K562 treated with DMSO at 1 percent for 48 hours (cell line): ENCODE measurements around the gene RAB11FIP3. TPM values are rescaled to one million over a fixed set of nuclear protein-coding genes. Genes with fewer than 3 reads are reported as not detected.

Experiments used
- total RNA-seq: library from RNA; unstranded; fragments of 300-600 nt; gene quantifications from 2 replicates; pipeline ENCODE4 v1.2.3, GENCODE V29; 2022; ENCODE audit warnings: low replicate concordance; ENCODE audit errors: extremely low read depth

RAB11FIP3 gene, protein sequence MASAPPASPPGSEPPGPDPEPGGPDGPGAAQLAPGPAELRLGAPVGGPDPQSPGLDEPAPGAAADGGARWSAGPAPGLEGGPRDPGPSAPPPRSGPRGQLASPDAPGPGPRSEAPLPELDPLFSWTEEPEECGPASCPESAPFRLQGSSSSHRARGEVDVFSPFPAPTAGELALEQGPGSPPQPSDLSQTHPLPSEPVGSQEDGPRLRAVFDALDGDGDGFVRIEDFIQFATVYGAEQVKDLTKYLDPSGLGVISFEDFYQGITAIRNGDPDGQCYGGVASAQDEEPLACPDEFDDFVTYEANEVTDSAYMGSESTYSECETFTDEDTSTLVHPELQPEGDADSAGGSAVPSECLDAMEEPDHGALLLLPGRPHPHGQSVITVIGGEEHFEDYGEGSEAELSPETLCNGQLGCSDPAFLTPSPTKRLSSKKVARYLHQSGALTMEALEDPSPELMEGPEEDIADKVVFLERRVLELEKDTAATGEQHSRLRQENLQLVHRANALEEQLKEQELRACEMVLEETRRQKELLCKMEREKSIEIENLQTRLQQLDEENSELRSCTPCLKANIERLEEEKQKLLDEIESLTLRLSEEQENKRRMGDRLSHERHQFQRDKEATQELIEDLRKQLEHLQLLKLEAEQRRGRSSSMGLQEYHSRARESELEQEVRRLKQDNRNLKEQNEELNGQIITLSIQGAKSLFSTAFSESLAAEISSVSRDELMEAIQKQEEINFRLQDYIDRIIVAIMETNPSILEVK
- not detected in 2 replicates for total RNA-seq

DNA sequence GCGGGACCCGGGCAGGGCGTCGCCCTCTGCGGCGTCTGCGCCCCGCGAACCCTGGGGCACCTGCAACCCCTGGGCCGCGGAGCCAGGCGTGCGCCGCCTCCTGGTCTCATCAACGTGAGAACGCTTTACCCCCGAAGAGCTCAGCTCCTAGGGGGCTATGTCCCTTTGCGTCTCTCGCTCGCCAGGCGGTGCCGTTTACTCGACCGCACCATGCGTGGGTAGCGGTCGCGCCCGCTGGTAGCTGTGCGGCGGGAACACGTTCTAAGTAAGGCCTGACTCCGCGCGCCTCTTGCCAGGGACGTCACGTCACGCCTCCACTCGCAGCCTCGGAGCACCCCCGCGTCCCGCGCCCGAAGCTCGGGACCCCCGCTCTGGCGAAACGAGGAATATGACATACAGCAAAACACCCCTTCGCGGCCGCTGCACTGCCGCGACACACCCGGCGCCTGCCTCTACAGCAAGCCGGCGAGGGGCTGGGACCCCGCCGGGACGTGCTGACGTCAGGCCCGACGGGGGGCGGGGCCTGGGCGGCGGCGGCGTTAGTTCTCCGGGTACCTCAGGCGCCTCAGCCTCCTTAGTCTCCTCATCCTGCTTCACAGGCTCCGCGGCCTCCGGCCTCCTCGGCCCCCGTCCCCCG, at the start of gene RAB11FIP3:
RAB11FIP3 (plus strand) TSS at position 568 of the 637 bp plus-strand sequence. CDS start 358 bp downstream, outside the sequence.

GRCh38 chr16:381789-382717, 43.4 kb upstream of the RAB11FIP3 start, which contains the start of gene PGAP6:
PGAP6 (minus strand) TSS chr16:381978; CDS start chr16:381821, 157 bp downstream.

GRCh38 chr16:397135-397661, 28.3 kb upstream of the RAB11FIP3 start, which contains the start of gene NME4:
NME4 (plus strand) TSS chr16:397199; CDS start chr16:397223, 24 bp downstream.

DNA sequence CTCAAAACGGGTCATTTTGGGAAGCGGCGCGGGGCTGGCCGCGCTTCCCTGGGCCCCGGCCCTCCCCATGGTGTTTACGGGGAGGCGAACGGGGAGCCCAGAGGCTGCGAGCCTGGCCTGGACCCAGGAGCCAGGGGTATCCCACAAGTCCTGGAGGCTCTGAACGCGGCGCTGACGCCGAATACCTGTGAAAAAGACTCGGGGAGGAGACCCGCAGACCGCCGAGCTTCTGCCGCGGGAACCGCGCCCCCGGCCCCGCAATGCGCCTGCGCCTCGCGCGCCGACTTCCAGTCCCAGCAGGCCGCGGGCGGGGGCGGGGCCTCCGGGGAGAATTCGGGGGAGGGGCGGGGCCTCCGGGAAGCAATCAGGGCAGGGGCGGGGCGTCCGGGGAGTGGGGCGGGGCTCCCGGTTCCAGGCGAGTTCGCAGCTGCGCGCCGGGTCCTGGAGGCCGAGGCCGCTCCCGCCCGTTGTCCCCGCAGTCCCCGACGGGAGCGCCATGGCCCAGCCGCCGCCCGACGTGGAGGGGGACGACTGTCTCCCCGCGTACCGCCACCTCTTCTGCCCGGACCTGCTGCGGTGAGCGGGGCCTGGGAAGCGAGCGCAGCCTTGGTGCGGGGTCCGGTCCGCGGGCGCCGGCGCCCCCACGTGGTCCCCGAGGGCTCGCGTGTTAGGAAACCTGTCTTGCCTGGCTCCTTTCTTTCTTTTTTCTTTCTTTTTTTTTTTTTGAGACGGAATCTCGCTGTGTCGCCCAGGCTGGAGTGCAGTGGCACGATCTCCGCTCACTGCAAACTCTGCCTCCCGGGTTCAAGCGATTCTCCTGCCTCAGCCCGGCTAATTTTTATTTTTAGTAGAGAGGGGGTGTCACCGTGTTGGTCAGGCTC, 23.7 kb upstream of the RAB11FIP3 start, which contains the start of gene DECR2:
DECR2 (plus strand) TSS at position 418 of the 881 bp plus-strand sequence; CDS start at position 497, 79 bp downstream.

DNA sequence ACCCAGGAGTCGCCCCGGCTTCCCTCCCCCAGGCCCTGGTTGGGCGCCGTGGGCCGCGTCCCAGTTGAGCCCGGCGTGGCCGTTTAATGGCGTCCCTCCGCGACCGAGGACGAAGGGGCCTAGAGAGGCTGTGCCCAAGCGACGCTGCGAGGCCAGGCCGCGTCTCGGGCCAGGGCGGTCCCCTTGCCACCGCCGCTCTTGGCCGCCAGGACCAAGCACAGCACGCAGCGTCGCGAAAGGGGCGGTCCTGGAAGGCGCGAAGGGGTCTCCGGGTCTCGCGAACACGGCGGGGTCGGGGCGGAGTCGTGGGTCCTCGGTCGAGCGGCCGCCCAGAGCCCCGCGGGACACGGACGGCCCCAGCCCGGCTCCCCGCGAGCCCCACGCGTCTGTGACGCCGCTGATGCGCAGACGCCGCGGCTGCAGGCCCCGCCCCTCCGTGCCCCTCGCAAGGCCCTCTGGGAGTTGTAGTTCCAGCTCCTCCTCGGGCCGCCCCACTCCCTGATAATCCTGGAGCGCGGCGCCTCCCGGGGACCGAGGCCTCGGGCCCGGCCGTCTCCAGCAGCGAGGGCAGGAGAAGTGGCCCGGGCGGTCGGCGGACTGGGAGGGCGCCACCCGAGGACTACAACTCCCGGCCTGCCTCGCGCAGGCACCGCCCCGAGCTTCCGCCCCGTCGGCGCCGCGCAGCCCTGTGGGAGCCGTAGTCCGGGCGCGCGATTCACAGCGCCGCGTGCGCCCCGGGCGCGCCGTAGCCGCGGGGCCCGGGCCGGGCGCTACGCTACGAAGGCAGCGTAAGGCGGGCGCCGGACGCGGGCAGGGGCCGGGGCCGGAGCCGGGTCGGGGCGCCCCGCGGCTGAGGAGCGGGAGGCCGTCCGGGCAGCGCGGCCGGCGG, 101.8 kb downstream of the RAB11FIP3 start, which contains the start of gene CAPN15:
CAPN15 (plus strand) TSS at position 698 of the 889 bp plus-strand sequence. CDS start 19,127 bp downstream, outside the sequence.

DNA sequence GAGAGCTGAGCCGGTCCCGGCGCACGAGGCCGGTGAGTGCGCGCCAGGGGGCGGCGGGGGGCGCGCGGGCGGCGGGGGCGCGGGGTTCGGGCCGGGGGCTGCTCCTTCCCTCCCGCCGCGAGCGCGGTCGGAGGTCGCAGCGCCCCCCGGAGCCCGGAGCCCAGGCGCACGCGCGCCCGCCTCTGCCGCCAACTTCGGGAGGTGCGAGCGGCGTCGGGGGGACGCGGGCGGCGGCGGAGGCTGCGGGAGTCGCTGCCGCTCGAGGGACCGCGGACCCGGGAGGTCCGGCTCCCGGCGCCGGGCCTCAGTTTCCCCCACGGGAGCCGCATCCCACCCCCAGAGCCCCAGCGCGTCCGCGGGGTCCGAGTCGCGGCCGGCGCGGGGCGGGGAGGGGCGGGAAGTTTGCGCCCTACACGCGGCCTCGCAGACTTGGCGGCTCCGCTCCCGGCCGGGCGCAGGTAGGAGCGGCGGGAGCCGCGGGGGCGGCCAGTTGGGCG, 134.8 kb downstream of the RAB11FIP3 start, which contains the start of gene PRR35:
PRR35 (plus strand) TSS at position 191 of the 497 bp plus-strand sequence. CDS start 2,901 bp downstream, outside the sequence.

DNA sequence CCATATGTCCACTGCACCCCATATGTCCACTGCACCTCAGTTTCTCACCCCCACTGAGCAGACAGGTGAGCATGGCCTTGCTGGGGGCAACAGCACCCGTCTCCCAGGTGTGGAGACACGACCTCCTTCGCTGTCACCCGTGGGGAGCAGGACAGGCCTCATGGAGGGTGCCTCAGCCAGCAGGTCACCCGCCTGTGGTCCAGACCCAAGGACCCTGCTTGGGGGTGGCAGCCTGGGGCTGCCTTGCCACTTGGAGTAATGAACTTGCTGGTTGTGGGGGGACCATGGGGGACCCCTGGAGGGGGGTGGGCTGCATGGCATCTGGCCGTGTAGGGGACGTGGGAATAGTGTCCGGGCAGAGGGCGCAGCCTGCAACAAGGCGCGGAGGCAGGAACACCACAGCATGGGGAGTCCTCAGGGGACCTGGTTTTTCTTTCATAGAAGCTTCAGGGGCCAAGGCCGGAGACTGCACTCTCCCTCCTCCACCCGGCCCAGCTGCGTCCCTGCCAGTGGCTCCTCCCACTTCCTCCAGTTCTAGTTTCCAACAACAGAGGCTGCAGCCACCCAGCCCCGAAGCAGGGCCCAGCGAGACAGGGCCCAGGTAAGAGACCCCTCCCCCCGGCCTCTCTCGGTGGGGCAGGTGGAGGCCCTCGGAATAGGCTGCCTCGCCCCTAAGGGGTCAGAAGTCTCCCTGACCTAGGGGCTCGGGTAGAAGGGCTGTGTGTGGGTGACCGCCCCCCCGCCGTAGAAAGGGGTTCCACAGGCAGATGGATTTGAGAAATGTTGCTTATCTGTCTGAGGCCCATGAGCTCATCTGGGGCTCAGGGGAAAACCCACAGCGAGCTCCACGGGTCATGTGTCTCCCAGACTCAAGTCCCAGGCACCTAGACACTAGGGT, 141.3 kb downstream of the RAB11FIP3 start, which contains the start of gene NHLRC4:
NHLRC4 (plus strand) TSS at position 531 of the 898 bp plus-strand sequence. CDS start 1,043 bp downstream, outside the sequence.

DNA sequence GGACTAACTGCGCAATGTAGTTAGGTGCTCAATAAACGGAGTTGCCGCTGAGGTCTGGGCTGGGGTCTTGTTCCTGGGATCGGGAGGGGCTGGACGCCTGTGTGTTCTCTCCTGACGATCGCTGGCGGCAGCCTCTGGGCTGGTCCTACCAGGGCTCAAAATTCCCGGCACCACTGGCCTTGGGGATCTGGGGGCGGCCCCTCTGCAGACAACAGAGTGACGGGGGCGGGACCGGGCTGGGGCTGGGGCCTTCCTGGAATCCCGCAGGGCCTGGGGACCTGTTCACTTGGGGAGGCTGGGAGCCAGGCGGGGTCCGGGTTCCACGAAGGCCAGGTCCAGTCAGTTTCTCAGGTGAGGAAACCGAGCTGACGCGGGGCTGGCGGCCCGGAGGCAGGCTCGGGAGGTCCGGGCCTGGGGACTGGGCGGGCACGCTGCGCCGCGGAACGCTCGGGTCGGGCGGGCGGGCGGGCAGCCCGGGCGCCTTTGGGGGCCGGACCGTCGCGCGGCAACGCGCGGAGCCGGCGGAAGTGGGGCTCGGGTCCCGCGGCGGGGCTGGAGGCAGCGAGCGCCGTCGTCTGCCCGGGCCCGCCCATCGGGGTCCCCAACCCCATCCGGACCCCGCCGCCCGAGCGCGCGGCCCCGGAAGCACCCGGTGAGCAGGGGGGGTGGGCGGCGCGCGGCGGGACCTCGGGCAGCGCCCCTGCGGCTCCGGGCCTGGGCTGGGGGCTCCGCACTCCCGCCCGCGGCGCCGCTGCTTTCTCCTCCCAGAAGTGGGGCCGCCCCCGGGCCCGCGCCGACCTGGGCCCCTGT, 144.2 kb downstream of the RAB11FIP3 start, which contains the start of gene PIGQ:
PIGQ (plus strand) TSS at position 524 of the 810 bp plus-strand sequence. CDS start 4,107 bp downstream, outside the sequence.

Other genes with a start within 250 kb of the RAB11FIP3 start
- not detected in 2 replicates for gene HBA1, start 249.0 kb upstream of the RAB11FIP3 start, total RNA-seq
- gene HBQ1, start 245.2 kb upstream of the RAB11FIP3 start, total RNA-seq = not detected in 2 replicates
- not detected in 2 replicates for gene LUC7L, start 196.2 kb upstream of the RAB11FIP3 start, total RNA-seq
- not detected in 2 replicates for gene FAM234A, start 190.8 kb upstream of the RAB11FIP3 start, total RNA-seq
- not detected in 2 replicates for gene RGS11, start 149.7 kb upstream of the RAB11FIP3 start, total RNA-seq
- not detected in 2 replicates for gene ARHGDIG, start 145.1 kb upstream of the RAB11FIP3 start, total RNA-seq
- not detected in 2 replicates for gene PDIA2, start 142.5 kb upstream of the RAB11FIP3 start, total RNA-seq
- gene AXIN1, start 72.9 kb upstream of the RAB11FIP3 start, total RNA-seq = not detected in 2 replicates
- not detected in 2 replicates for gene MRPL28, start 55.1 kb upstream of the RAB11FIP3 start, total RNA-seq
- gene PGAP6, start 43.7 kb upstream of the RAB11FIP3 start, total RNA-seq = not detected in 2 replicates
- gene NME4, start 28.4 kb upstream of the RAB11FIP3 start, total RNA-seq = not detected in 2 replicates
- not detected in 2 replicates for gene DECR2, start 23.8 kb upstream of the RAB11FIP3 start, total RNA-seq
- not detected in 2 replicates for gene CAPN15, start 102.1 kb downstream of the RAB11FIP3 start, total RNA-seq
- gene PRR35, start 134.7 kb downstream of the RAB11FIP3 start, total RNA-seq = not detected in 2 replicates
- gene NHLRC4, start 141.4 kb downstream of the RAB11FIP3 start, total RNA-seq = not detected in 2 replicates
- 359 TPM in 1 of 2 replicates, not detected in the other for gene PIGQ, start 144.3 kb downstream of the RAB11FIP3 start, total RNA-seq
- not detected in 2 replicates for gene RAB40C, start 164.4 kb downstream of the RAB11FIP3 start, total RNA-seq
- gene WFIKKN1, start 205.3 kb downstream of the RAB11FIP3 start, total RNA-seq = not detected in 2 replicates
- gene METTL26, start 210.7 kb downstream of the RAB11FIP3 start, total RNA-seq = not detected in 2 replicates
- gene MCRIP2, start 216.2 kb downstream of the RAB11FIP3 start, total RNA-seq = not detected in 2 replicates
- gene WDR90, start 223.7 kb downstream of the RAB11FIP3 start, total RNA-seq = not detected in 2 replicates
- not detected in 2 replicates for gene RHOT2, start 242.5 kb downstream of the RAB11FIP3 start, total RNA-seq